ENCODE measurements around the gene ZNF750.

The ZNF750 gene

DNA sequence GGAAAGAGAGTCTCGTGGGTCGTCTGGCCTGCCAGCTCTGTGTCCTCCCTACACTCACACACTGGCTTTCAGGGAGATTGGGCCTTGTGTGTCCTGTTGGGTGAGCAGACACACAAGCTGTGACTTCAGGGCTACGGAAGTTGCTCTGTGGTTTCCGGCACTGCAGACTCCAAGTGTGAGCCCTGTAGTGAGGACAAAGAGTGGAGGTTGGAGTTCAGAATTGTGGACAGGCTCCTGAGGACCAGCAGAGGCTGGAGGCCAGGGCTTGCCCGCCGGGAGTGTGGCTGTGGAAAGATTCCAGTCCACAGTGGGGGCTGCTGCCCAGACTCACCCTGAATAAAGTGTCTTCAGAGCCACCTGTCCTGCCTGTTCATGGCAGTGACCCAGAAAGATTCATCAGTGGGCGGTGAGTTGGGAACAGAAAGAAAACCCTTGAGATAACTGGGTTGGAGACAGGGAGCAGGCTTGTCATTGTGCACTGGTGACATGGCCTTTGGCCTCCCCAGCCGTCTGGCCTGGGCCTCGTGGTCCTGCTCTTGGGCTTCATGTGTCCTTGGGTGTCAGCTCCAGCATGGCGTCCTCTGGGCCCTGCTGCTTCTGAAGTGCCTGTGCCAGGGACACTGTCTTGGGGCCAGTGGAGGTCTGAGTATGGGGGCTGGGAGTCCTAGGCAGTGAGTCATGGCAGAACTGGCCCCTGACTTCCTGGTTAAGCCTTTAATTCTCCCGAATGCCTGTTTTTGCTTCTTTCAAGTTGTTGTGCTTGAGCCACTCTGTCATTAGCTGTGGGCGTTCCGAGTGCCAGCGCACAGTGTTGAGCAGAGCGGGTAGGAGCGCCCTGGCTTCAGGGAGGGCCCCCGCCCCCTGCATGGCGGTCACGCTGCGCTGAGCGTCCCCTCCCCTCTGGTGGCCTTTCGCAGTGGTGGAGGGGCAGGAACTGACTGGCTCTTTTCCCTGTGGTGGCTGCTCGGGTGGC is 19.9 kb upstream of the ZNF750 start:
- DNase-seq (ENCODE audit: low read depth), result peak; percentile 60

DNA sequence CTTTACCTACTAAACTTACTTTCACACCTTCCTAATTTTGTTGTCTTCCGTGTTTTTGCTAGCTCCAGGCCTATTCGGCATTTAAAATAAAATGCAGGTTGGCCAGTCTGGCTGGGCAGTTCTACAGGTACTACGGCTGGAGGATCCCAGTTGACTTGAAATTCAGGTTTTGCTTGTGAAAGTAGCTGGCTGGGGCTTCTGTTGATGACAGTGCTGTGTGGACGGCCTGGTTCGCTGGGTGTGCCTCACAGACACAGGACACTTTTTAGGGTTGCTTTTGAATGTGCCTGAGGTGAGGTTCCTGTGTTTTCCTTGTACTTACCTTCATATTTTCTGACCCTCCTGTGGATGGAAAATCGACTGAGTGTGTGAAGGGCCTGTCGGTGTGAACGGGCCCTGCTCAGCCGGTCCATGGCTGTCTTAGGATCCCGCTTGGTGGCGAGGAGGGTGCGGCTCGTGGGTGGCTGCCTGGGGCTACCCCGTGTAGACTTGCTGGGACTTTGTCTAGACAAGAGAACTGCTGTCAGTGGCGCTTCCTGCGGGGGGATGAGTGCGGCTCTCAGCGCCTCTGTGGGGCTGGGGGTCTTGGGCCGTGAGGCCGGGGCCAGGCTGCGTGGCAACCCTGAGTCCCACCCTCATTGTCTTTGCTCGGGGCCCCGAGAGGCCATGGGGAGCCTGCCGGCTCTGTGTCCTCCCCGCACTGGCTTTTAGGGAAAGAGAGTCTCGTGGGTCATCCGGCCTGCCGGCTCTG is 18.7 kb upstream of the ZNF750 start:
- no peak for DNase-seq (ENCODE audit: low read depth)

- no peak for DNase-seq (ENCODE audit: low read depth)
These were observed 16.5 kb upstream of the ZNF750 start for GRCh38 chr17:82856361-82856760.

GRCh38 chr17:82854226-82854625 is 14.4 kb upstream of the ZNF750 start:
- DNase-seq (ENCODE audit: low read depth), result no peak

- DNase-seq (ENCODE audit: low read depth), result no peak
These were observed 11.6 kb upstream of the ZNF750 start for GRCh38 chr17:82851381-82851780.

- DNase-seq (ENCODE audit: low read depth), result no peak
These were observed 9.5 kb upstream of the ZNF750 start for GRCh38 chr17:82849076-82849945.

- no peak for DNase-seq (ENCODE audit: low read depth)
These were observed 8.3 kb upstream of the ZNF750 start for GRCh38 chr17:82848022-82848592.

DNA sequence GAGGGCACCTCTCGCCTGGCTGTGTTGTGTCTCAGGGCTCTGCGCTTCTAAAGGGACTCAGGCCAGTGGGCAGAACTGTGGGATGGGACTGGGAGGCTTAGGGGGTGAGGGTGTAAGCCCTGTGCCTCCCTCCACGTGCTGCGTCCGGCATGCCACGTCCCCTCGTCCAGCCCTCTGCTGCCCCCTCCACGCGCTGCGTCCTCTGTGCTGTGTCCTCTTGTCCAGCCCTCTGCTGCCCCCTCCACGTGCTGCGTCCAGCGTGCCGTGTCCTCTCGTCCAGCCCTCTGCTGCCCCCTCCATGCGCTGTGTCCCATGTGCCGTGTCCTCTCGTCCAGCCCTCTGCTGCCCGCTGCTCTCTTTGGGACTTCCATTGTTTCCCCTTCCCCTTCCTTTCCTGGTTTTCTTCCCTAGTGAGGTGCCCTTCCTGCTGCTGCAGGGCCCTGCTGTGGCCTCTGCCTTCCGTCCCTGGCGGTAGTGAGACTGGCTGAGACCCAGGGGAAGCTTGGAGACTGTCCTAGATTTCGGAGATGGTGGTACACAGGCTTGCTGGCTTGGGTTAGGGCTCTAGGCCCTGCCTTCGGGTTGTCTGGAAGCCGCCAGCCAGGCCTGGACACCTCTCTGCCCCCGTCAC is 6.4 kb upstream of the ZNF750 start:
- DNase-seq (ENCODE audit: low read depth), result no peak

DNA sequence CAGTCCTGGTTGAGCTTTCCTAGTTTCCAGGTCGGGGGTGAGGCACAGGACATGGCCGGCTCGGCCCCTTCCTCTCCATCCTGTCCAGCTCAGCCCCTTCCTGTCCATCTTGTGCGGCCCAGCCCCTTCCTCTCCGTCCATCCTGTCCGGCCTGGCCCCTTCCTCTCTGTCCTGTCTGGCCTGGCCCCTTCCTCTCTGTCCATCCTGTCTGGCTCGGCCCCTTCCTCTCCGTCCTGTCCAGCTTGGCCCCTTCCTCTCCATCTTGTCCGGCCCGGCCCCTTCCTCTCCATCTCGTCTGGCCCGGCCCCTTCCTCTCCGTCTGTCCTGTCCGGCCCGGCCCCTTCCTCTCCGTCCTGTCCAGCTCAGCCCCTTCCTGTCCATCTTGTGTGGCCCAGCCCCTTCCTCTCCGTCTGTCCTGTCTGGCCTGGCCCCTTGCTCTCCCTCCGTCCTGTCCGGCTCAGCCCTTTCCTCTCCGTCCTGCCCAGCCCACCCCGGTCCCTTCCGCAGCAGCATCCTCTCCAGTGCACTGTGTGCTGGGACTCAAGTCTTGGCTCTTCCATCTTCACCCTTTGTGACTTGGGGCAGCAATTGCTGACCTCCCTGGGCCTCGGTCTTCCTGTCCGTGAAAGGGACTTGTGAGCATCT is 5.5 kb upstream of the ZNF750 start:
- DNase-seq (ENCODE audit: low read depth), result no peak

DNA sequence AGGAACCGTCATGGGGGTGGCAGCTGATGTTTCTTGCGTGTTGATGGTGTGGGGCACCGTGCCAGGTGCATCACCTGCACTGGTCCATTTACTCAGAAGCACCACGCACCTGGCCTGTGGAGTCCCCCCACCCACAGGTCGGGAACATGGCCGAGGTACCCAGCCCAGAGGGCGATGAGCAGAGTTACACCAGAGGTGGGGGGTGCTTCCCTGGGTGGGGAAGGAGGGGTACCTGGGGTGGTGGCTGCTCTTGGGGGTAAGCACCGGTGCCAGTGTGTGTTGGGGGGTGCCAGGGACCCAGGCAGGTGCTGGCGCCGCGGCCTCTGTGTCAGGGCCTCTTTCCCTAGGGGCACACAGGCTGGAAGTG is 5.0 kb upstream of the ZNF750 start:
- DNase-seq (ENCODE audit: low read depth), result no peak

- DNase-seq (ENCODE audit: low read depth), result no peak
These were observed 4.3 kb upstream of the ZNF750 start for GRCh38 chr17:82843904-82844680.

DNA sequence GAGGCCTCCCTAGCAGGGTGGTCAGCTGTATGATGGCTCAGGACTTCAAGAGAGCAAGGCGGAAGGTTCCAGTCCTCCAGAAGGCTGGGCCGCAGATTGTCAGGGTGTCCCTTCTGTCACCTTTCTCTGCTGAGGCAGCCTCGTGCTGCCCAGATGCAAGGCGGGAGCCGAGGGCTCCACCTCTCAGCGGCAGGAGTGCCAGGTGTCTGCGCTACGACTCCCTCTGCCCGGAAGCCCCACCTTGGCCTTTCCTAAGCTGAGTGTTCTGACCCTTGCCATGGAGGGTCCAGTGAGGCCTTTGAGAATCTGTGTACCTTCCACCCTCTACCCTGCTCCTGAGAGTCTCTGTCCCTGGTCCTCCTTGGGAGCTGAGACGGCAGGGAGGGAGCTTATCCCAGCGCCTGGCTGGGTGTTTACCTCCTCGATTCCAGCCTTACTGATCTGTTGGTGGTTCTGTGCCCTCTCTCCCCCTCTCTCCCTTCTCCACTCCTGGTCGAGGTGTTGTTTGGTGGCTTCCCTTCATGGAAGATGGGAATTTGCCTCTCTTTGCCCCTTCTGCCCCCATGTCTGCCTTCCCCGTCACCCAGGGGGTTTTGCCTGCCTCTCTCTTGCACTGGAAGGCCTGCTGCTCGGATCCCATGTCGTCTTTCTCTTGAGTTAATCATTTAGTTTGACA is 2.2 kb upstream of the ZNF750 start:
- DNase-seq (ENCODE audit: low read depth), result no peak

DNA sequence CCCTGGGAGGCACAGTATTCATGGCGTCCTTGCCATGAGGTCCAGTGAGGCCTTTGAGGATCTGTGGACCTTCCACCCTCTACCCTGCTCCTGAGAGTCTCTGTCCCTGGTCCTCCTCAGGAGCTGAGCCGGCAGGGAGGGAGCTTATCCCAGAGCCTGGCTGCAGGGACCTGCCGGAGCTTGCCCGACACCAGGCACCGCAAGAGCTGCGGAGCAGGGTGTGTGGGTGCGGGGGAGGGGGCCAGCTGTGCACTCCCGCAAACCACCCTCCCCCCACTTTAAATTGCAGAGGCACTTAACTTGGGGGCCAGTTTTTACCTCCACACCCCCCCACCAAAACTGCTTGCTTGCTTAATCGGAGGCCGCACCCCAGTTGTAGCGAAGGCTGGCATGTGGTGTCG is 609 bp upstream of the ZNF750 start:
- DNase-seq (ENCODE audit: low read depth), result no peak

GRCh38 chr17:82838386-82839063 is 1.3 kb downstream of the ZNF750 start:
- no peak for DNase-seq (ENCODE audit: low read depth)

DNA sequence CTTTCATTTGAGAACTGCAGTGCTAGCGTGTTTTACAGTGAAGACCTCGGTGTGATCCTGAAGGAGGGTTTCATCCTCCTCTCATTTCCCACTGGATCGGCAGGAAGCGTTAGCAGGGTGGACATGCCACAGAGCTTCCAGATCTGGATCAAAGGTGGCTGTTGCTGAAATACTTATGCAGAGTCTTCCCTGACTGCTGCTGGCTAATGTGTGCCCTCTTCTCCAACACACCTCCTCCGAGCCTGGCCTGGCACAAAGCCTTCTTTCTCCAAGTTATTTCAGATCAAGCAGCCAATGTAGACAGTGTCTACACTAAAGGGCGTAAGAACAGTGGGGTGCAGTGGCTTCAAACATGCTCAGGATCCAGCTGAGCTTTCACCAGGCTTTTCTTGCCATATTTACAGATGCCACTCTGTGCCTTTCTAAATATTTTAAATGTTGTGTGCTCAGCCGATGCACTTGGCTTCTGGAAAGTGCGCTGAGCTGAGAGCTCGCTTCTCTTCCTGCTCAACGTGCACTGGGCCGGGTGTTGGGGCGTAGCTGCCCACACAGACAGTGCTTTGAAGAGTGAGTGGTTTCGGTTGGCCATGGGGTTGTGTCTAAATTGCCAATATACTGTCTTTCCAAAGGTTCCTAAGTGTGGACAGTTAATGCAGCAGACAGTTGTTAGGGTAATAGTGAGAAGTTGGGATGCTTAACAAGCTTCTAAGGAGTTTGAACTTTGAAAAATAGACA is 2.1 kb downstream of the ZNF750 start:
- no peak for DNase-seq (ENCODE audit: low read depth)

DNA sequence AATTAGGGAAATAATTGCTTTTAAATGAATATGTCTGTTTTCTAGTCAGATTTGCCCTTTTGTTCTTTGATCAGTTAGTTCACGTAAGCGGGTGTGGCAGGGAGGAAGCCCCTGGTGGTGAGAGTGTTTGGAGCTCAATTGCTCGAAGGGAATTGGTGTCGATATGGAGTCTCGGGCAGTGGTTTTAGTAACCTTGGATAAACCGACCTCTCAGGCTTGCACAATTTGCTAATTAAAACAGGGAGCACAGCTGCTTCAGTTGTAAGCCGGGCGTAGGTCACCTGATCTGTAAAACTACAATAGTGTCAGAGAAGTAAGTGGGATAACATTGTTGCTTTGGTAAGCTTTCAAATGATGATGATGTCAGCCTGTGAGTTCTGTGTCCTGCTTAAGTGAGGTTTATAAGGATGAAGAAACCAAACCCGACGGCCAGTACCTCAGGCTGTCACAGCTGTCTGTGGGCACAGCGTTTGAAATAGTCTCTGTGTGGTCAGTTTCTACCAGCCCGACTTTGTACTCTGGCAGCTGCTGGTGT is 2.9 kb downstream of the ZNF750 start:
- DNase-seq (ENCODE audit: low read depth), result no peak

DNA sequence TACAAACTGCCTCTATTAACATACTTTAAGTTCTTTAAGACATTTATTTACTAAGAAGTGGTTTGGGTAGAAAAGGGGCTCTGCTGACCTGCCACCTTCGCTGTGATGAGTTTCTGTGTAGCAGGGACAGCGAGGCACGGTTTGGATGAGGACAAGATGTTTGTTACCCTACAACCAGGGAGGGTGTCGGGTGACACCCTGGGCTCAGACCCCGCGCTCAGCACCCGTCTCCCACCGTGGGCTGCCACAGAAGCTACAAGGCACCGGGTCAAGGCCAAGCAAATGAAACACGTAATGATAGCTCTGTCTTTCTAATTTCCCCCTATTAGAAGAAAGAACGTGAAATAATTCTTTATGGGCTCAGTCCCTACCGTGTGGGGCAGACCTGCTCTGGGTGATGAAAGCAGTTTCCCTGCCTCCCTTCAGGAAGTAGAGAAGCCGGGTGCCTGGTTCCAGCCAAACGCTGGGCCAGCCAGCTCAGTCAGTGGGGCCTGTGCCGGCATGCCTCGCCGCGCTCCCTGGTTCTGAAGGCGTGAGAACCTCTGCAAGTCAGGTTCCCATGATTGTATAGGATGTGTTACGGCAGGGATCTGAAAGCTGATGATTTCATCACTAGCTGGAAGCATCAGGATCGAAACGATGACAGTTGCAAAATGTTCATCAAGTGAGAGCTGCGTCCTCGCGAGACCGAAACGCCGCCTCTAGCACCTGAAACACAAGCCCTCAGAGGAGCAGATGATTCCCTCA is 3.9 kb downstream of the ZNF750 start:
- DNase-seq (ENCODE audit: low read depth), result no peak
